HG02610 (cell line): ENCODE data around the gene SPIN2A.
A peak's percentile ranks its signal among the peaks of the same experiment; 100 is the strongest.
"Not testable (repeated sequence)": the region's sequence is repeated elsewhere in the genome, so short reads cannot be mapped to it uniquely, and the experiment has no call there.

Source experiments
- ATAC-seq: cut with Tn5 transposase; IDR thresholded peaks from one replicate; pipeline ENCODE4 v1.9.1; 2021; ENCODE audit warnings: mild to moderate bottlenecking, moderate library complexity; ENCODE audit not compliant: unreplicated experiment

Gene SPIN2A

GRCh38 chrX:57137073-57137472 lies at the start of gene SPIN2A:
SPIN2A (minus strand) TSS chrX:57137397; CDS start chrX:57136597, 800 bp downstream.
- ATAC-seq = not testable (repeated sequence)

GRCh38 chrX:57178605-57179004 lies 41.4 kb upstream of the SPIN2A start:
- no peak for ATAC-seq

GRCh38 chrX:57177070-57177469 lies 39.9 kb upstream of the SPIN2A start:
- no peak for ATAC-seq

- no peak for ATAC-seq
Measured at GRCh38 chrX:57172544-57172943, 35.3 kb upstream of the SPIN2A start.

GRCh38 chrX:57156397-57157049 lies 19.3 kb upstream of the SPIN2A start:
- no peak for ATAC-seq

GRCh38 chrX:57155171-57155570 lies 18.0 kb upstream of the SPIN2A start:
- ATAC-seq = no peak

GRCh38 chrX:57152222-57152621 lies 15.0 kb upstream of the SPIN2A start:
- ATAC-seq = not testable (repeated sequence)

- ATAC-seq = no peak
Measured at GRCh38 chrX:57138674-57139073, 1.5 kb upstream of the SPIN2A start.

- ATAC-seq = no peak
Measured at GRCh38 chrX:57137501-57137900, 304 bp upstream of the SPIN2A start.

GRCh38 chrX:57136589-57136988 lies 608 bp downstream of the SPIN2A start:
- ATAC-seq = not testable (repeated sequence)

- ATAC-seq = no peak
Measured at GRCh38 chrX:57135287-57135686, 1.9 kb downstream of the SPIN2A start.

- no peak for ATAC-seq
Measured at GRCh38 chrX:57134702-57135101, 2.5 kb downstream of the SPIN2A start.

GRCh38 chrX:57133706-57134105 lies 3.5 kb downstream of the SPIN2A start:
- no peak for ATAC-seq

GRCh38 chrX:57133284-57133683 lies 3.9 kb downstream of the SPIN2A start:
- not testable (repeated sequence) for ATAC-seq

GRCh38 chrX:57132046-57132445 lies 5.2 kb downstream of the SPIN2A start:
- ATAC-seq = no peak

- ATAC-seq = no peak
Measured at GRCh38 chrX:57121816-57122215, 15.4 kb downstream of the SPIN2A start.

GRCh38 chrX:57121162-57121755 lies 15.9 kb downstream of the SPIN2A start, which contains the start of gene SPIN2B:
SPIN2B (minus strand) TSS chrX:57121548.
- peak; percentile 100 for ATAC-seq

- ATAC-seq = not testable (repeated sequence)
Measured at GRCh38 chrX:57120619-57121161, 16.5 kb downstream of the SPIN2A start.

GRCh38 chrX:57119416-57119815 lies 17.8 kb downstream of the SPIN2A start:
- ATAC-seq = no peak

GRCh38 chrX:57117566-57117965 lies 19.6 kb downstream of the SPIN2A start:
- not testable (repeated sequence) for ATAC-seq

GRCh38 chrX:57104921-57105398 lies 32.2 kb downstream of the SPIN2A start:
- no peak for ATAC-seq

GRCh38 chrX:57104406-57104805 lies 32.8 kb downstream of the SPIN2A start:
- no peak for ATAC-seq
